ENCODE measurements around the gene SOD2. TPM values are rescaled to one million over a fixed set of nuclear protein-coding genes. Genes with fewer than 3 reads are reported as not detected.

Gene SOD2
- total RNA-seq, 6 donors from 2014 or later, result 116 to 478 (median 295) TPM

DNA sequence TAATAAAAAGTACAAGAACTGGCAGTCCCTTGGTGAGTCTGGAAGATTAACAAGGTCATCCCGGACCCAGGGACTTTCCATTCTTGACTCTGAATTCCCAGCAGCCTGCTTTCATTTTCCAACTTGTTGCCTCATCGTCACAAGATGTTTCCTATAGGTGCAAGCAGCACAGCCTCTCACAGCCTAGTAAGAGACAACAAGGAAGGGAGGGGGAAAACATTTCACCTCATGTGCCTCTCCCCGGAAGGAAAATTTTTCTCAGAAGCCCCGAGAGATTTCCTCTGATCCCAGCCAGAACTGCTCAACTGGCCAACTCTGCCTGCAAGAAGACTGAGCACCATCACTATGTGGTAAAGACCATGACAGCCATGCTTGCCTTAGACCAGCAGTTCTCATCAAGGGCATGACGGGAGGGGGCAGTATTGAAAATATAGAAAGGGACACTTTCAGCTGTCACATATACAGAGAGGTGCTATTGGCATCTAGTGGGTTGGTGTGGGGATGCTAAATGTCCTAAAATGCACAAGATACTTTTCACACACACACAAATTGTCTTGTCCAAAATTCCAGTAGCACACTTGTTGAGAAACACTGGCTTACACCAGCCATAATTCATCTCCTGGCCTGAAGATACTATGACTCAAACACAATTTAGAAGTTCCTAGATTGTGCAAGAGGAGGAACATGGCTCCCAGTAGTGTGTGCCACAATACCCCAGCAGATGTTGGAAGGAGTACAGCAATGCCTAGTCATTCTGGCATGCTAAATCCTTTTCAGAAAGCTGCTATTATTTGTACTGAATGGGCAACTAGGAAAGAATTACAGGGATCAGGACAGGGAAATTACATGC is 23.4 kb upstream of the SOD2 start:
- Histone ChIP-seq H3K27me3 (no peaks in the 10 kb centered on the region), H3K4me1 (peaks cover 23 to 29% (median 28%) of the 10 kb centered on the region in 4 donors), H3K9me3 (no peaks in the 10 kb centered on the region), H3K27ac (peak overlapping the region; percentile 71 to 85 (median 84)), H3K36me3 (no peaks in the 10 kb centered on the region), H3K4me3 (peak overlapping the region in 1 of 4 donors; percentile 7)
- peak in 1 of 2 donors; percentile 62 for DNase-seq
- ATAC-seq (ENCODE audit: low FRiP score in 2 of 2), result peak; percentile 85 to 96
- peak; percentile 64 to 92 for TF ChIP-seq POLR2AphosphoS5 (IDR thresholded peaks at IDR 0.05)
- TF ChIP-seq EP300 (IDR thresholded peaks at IDR 0.05), result peak in 3 of 4 donors; percentile 56 to 98 (median 78)
- peak in 2 of 4 donors; percentile 19 to 21 for TF ChIP-seq POLR2A (IDR thresholded peaks at IDR 0.05)
- TF ChIP-seq, protein P1, sequence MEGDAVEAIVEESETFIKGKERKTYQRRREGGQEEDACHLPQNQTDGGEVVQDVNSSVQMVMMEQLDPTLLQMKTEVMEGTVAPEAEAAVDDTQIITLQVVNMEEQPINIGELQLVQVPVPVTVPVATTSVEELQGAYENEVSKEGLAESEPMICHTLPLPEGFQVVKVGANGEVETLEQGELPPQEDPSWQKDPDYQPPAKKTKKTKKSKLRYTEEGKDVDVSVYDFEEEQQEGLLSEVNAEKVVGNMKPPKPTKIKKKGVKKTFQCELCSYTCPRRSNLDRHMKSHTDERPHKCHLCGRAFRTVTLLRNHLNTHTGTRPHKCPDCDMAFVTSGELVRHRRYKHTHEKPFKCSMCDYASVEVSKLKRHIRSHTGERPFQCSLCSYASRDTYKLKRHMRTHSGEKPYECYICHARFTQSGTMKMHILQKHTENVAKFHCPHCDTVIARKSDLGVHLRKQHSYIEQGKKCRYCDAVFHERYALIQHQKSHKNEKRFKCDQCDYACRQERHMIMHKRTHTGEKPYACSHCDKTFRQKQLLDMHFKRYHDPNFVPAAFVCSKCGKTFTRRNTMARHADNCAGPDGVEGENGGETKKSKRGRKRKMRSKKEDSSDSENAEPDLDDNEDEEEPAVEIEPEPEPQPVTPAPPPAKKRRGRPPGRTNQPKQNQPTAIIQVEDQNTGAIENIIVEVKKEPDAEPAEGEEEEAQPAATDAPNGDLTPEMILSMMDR (IDR thresholded peaks at IDR 0.05), result no peak
- WGBS, 2 donors, result 23 to 26% methylated on average over 5 of the region's 5 CpGs

DNA sequence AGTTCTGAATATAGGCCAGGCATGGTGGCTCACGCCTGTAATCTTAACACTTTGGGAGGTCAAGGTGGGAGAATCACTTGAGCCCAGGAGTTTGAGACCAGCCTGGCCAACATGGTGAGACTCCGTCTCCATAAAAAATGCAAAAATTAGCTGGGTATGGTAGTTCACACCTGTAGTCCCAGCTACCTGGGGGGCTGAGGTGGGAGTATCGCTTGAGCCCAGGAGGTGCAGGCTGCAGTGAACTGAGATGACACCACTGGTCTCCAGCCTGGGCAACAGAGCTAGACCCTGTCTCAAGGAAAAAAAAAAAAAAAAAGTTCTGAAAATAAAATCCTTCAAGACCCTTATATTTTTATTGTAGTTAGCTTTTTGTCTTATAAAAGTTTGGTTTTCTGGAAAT is 22.6 kb upstream of the SOD2 start:
- Histone ChIP-seq H3K27ac (peak overlapping the region; percentile 52 to 85 (median 78)), H3K36me3 (no peaks in the 10 kb centered on the region), H3K27me3 (no peaks in the 10 kb centered on the region), H3K4me1 (peaks cover 23 to 29% (median 28%) of the 10 kb centered on the region in 4 donors), H3K9me3 (no peaks in the 10 kb centered on the region), H3K4me3 (no peak overlapping the region)
- no peak for DNase-seq
- 94 to 95% methylated on average over 3 of the region's 3 CpGs for WGBS, 2 donors
- TF ChIP-seq POLR2A (IDR thresholded peaks at IDR 0.05) (no peak), POLR2AphosphoS5 (IDR thresholded peaks at IDR 0.05) (no peak), EP300 (IDR thresholded peaks at IDR 0.05) (no peak)
- TF ChIP-seq, protein P1 (IDR thresholded peaks at IDR 0.05), result no peak
- no peak for ATAC-seq (ENCODE audit: low FRiP score in 2 of 2)

DNA sequence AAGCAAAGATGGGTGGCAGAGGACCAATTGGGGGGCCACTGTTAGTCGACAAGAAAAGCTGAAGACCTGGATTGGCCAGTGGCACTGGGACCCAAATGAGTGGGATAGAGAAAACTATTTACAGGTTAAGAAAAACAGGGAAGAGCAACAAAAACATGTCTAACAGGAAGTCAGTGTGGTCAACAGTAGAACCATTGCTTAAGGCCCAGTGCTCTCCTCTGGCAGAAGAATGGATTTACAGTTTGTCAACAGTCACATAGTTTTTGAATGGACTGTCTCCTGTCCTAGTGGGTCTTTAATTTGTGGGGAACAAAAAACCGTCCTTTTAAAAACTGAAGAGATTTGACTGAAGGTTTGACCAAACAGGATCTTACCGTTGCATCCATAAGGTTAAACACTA is 22.1 kb upstream of the SOD2 start:
- no peak for ATAC-seq (ENCODE audit: low FRiP score in 2 of 2)
- H3K27ac ChIP-seq, result peak overlapping the region; percentile 52 to 85 (median 78)

DNA sequence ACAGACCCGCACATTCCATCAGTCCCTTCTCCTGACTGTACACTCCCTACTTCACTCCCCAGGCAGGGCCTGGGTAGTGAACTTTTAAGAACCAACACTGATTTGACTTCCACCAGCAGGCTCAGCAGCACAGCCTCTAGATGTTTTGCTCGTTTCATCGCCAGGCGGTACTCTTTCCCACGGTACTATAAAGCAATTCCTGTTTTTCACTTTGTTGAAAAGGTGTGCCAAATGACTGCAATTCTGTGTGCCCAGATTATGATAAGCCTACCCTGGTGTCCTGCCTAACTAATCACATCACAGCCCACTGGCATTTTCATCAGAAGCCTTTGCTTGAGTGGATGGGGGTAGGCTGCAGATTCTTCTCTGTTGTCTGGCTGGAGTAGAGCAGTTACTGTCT is 21.4 kb upstream of the SOD2 start:
- no peaks in the 10 kb centered on the region for H3K9me3 ChIP-seq
- ATAC-seq (ENCODE audit: low FRiP score in 2 of 2), result no peak
- no peak for DNase-seq
- no peak overlapping the region for H3K4me3 ChIP-seq
- 76 to 93% methylated on average over 5 of the region's 5 CpGs for WGBS, 2 donors
- H3K27ac ChIP-seq, result peak overlapping the region in 2 of 4 donors; percentile 4 to 84
- H3K36me3 ChIP-seq, result no peaks in the 10 kb centered on the region
- TF ChIP-seq POLR2A (IDR thresholded peaks at IDR 0.05) (no peak), EP300 (IDR thresholded peaks at IDR 0.05) (no peak), POLR2AphosphoS5 (IDR thresholded peaks at IDR 0.05) (no peak)
- TF ChIP-seq, protein P1 (IDR thresholded peaks at IDR 0.05), result no peak
- H3K4me1 ChIP-seq, result peaks cover 23 to 29% (median 28%) of the 10 kb centered on the region in 4 donors
- no peaks in the 10 kb centered on the region for H3K27me3 ChIP-seq

More for the DNA sequence above, 22.1 kb upstream of the SOD2 start:
- H3K4me1 ChIP-seq, result peaks cover 23 to 29% (median 28%) of the 10 kb centered on the region in 4 donors
- no peaks in the 10 kb centered on the region for H3K9me3 ChIP-seq
- TF ChIP-seq POLR2A (IDR thresholded peaks at IDR 0.05), result no peak
- TF ChIP-seq POLR2AphosphoS5 (IDR thresholded peaks at IDR 0.05), result no peak
- TF ChIP-seq, protein P1 (IDR thresholded peaks at IDR 0.05), result no peak
- TF ChIP-seq EP300 (IDR thresholded peaks at IDR 0.05), result no peak
- DNase-seq, result no peak
- no peaks in the 10 kb centered on the region for H3K36me3 ChIP-seq
- no peaks in the 10 kb centered on the region for H3K27me3 ChIP-seq
- 72 to 93% methylated on average over 3 of the region's 3 CpGs for WGBS, 2 donors
- H3K4me3 ChIP-seq, result no peak overlapping the region
